Ramos (cell line): ENCODE data around the gene KDM5A.
"Not testable (repeated sequence)": the region's sequence is repeated elsewhere in the genome, so short reads cannot be mapped to it uniquely, and the experiment has no call there.

Source experiments
- in situ Hi-C: fragments of 300-500 bp; cut with MboI; formaldehyde crosslinking; loops from one replicate; pipeline ENCODE4 v1.14.3; 2022; ENCODE audit warnings: low sequenced_read_pairs; ENCODE audit not compliant: unreplicated experiment

Gene KDM5A

GRCh38 chr12:337039-337438, 52.1 kb downstream of the KDM5A start:
- in situ Hi-C loops, result no loop called here

DNA sequence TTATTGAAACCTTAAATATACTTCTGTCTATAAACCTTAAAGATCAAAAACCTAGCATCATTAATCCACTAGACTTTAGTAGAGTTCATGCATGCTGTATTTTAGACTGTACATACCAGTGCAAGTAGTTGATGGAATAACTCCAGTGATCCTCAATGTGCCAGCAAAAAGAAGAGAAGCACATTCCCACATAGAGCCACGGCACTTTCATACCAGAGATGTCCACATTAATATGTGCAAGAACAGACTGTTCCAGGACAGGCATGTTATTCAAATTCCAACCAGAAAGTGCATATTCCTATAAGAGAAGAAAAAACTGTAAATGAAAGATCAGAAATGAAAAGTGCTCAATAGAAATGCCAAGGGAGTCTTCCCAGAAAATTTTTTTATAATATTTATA, 55.0 kb downstream of the KDM5A start:
- in situ Hi-C loops, result no loop called here

GRCh38 chr12:332581-333205, 56.4 kb downstream of the KDM5A start:
- in situ Hi-C loops, result no loop called here

DNA sequence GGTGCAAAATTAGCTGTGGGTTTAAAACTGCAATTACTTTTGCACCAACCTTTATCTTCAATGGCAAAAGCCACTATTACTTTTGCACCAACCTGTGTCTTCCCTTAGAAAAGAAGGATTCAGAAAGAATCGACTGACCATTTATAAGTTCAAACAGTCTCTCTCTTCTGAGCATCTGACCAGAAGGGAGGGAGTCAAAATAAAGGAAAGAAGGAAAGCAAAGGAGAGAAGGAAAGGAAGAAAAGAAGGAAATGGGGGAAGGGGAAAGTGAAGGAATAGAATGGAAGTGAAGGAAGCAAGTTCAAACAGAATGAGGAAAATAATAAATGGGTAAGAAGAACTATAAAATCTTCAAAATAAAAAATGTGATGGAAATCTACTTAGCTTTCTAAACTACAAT, 57.8 kb downstream of the KDM5A start:
- in situ Hi-C loops, result no loop called here

GRCh38 chr12:325906-326305, 63.2 kb downstream of the KDM5A start:
- in situ Hi-C loops, result no loop called here

- in situ Hi-C loops, result no loop called here
These were observed 65.6 kb downstream of the KDM5A start for GRCh38 chr12:323507-323906.

GRCh38 chr12:321606-322326, 67.4 kb downstream of the KDM5A start:
- in situ Hi-C loops, result no loop called here

GRCh38 chr12:318759-319515, 70.2 kb downstream of the KDM5A start:
- in situ Hi-C loops, result no loop called here

GRCh38 chr12:308511-308910, 80.6 kb downstream of the KDM5A start:
- in situ Hi-C loops, result no loop called here

GRCh38 chr12:307406-307805, 81.7 kb downstream of the KDM5A start:
- in situ Hi-C loops, result no loop called here

DNA sequence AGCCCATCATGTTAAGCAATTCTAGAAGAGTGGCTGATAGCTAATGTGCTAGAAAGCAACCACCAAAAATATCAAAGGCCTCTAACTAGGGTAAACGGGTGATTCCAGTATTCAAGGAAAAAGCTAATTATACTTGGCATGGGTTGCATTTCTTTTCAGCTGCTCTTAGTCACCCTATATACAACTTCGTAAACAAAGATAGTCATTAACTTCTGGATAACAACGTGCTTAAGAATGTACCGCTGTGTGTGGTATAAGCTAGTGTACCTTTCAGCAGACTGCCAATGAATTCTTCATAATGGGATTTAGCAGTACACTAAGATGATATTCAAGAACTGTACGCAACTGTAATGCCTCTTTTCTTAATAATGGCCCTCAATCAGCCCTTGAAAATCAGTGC, 84.3 kb downstream of the KDM5A start:
- in situ Hi-C loops, result no loop called here

- in situ Hi-C loops, result not testable (repeated sequence)
These were observed 86.4 kb downstream of the KDM5A start for GRCh38 chr12:302766-303165.

GRCh38 chr12:300166-300565, 89.0 kb downstream of the KDM5A start:
- in situ Hi-C loops, result not testable (repeated sequence)

DNA sequence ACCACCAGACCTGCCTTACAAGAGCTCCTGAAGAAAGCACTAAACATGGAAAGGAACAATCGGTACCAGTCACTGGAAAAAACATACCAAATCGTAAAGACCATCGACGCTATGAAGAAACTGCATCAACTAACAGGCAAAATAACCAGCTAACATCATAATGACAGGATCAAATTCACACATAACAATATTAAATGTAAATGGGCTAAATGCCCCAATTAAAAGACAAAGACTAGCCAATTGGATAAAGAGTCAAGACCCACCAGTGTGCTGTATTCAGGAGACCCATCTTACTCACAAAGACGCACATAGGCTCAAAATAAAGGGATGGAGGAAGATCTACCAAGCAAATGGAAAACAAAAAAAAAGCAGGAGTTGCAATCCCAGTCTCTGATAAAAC, 89.6 kb downstream of the KDM5A start:
- in situ Hi-C loops, result not testable (repeated sequence)

DNA sequence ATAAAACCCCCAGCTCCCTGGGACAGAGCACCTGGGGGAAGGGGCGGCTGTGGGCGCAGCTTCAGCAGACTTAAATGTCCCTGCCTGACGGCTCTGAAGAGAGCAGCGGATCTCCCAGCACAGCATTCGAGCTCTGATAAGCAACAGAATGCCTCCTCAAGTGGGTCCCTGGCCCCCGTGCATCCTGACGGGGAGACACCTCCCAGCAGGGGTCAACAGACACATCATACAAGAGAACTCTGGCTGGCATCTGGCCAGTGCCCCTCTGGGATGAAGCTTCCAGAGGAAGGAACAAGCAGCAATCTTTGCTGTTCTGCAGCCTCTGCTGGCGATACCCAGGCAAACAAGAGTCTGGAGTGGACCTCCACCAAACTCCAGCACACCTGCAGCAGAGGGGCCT, 91.1 kb downstream of the KDM5A start:
- in situ Hi-C loops, result not testable (repeated sequence)

DNA sequence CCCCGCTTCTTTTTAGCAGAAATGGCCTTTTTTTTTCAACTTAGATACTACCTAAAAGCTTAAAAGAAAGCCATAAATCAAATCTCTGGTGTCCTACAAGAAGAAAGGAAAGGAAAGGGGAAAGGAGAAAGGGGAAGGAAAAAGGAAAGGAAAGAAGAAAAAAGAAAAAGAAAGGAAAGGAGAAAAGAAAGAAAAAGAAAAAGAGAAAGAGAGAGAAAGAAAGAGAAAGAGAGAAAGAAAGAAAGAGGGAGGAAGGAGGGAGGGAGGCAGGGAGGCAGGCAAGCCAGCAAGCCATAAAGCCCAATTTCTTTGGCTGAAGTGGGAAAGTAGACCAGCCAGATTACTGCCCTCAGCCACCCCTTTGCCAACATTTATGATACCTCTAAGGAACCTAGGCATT, 94.0 kb downstream of the KDM5A start:
- in situ Hi-C loops, result no loop called here

GRCh38 chr12:293199-293598, 95.9 kb downstream of the KDM5A start:
- in situ Hi-C loops, result no loop called here

- in situ Hi-C loops, result no loop called here
These were observed 96.9 kb downstream of the KDM5A start for GRCh38 chr12:292186-292585.

- in situ Hi-C loops, result no loop called here
These were observed 97.9 kb downstream of the KDM5A start for GRCh38 chr12:291153-291723.

GRCh38 chr12:288687-289086, 100.4 kb downstream of the KDM5A start:
- in situ Hi-C loops, result no loop called here
